ENCODE data around the gene BLOC1S4.
"Not testable (repeated sequence)": the region's sequence is repeated elsewhere in the genome, so short reads cannot be mapped to it uniquely, and the experiment has no call there.

BLOC1S4 gene, protein sequence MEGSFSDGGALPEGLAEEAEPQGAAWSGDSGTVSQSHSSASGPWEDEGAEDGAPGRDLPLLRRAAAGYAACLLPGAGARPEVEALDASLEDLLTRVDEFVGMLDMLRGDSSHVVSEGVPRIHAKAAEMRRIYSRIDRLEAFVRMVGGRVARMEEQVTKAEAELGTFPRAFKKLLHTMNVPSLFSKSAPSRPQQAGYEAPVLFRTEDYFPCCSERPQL

DNA sequence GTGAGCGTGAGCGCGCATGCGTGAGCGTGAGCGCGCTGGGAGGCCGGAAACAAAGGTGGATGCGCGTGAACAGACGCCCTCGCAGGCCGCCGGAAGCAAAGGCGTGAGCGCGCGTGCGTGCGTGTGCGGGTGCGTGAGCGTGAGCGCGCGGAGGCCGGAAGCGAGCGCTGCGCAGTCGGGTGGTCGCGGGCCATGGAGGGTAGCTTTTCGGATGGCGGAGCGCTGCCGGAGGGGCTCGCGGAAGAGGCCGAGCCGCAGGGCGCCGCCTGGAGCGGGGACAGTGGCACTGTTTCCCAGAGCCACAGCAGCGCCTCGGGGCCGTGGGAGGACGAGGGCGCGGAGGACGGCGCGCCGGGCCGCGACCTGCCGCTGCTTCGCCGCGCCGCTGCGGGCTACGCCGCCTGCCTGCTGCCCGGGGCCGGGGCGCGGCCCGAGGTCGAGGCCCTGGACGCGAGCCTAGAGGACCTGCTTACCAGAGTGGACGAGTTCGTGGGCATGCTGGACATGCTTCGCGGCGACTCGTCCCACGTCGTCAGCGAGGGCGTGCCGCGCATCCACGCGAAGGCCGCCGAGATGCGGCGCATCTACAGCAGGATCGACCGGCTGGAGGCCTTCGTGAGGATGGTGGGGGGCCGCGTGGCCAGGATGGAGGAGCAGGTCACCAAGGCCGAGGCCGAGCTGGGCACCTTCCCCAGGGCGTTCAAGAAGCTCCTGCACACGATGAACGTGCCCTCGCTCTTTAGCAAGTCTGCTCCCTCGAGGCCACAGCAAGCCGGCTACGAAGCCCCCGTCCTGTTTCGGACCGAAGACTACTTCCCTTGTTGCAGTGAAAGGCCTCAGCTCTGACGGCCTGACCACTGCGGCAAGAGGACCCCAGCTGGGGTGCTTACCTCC, at the start of gene BLOC1S4:
Gene BLOC1S4 (plus strand): TSS at position 157 of the 894 bp plus-strand sequence. CDS start 36 bp downstream, at position 193.
- peak; percentile 63 for DNase-seq

DNA sequence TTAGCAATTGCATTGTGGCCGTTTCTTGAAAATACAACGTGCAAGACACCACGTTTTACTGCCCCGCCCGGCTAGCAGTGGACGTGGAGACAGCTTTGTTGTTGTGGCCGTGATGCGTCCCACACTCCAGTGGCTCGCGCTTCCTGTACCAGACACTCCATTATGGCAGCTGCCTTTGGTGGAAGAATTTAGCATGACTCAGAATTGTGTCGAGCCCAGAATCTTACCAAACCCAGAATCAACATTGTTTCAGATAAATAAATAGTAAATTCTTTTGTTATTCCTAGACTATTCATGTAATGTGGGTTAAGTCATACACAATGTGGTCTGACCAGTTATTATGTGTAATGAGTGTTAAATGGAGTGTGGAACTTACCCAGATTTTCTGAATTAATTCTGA, 47.6 kb upstream of the BLOC1S4 start:
- no peak for DNase-seq

DNA sequence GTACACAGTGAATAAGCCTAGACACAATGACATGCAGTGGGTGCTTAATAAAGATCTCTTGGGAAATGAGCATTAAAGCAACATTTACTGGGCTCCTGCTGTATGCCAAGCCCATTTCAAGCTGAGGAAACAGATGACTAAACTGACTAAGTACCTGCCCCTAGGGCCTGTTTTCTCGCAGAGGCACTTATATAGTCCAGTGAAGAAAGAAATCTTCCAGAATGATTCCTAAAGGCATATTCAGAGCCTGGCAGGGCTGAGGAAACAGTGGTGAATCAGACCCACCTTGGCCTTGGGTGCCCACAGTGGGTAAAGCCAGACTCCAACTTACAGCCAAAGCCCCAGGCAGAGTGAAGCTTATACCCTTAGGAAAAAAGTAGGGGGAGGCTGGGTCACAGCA, 44.3 kb upstream of the BLOC1S4 start:
- DNase-seq = no peak

DNA sequence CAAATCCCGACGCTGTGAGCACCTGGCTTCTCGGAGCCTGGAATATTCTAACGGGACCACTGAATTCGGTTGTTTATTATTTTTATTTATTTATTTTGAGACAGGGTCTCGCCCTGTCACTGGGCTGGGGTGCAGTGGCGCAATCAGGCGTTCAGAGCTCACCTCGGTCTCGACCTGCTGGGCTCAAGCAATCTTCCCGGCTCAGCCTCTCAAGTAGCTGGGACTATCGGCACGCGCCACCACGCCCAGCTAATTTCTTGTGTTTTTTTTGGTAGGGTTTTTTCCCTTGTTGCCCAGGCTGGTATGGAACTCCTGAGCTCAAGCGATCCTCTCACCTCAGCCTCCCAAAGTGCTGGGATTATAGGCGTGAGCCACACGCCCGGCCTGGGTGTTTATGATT, 43.8 kb upstream of the BLOC1S4 start:
- DNase-seq = no peak

DNA sequence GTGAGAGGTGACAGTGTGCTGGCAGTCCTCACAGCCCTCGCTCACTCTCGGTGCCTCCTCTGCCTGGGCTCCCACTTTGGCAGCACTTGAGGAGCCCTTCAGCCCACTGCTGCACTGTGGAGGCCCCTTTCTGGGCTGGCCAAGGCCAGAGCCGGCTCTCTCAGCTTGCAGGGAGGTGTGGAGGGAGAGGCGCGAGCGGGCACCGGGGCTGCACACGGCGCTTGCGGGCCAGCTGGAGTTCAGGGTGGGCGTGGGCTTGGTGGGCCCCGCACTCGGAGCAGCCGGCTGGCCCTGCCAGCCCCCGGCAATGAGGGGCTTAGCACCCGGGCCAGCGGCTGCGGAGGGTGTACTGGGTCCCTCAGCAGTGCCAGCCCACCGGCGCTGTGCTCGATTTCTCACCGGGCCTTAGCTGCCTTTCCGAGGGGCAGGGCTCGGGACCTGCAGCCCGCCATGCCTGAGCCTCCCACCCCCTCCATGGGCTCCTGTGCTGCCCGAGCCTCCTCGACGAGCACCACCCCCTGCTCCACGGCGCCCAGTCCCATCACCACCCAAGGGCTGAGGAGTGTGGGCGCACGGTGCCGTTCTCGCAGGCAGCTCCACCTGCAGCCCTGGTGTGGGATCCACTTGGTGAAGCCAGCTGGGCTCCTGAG, 43.3 kb upstream of the BLOC1S4 start:
- DNase-seq = not testable (repeated sequence)

DNA sequence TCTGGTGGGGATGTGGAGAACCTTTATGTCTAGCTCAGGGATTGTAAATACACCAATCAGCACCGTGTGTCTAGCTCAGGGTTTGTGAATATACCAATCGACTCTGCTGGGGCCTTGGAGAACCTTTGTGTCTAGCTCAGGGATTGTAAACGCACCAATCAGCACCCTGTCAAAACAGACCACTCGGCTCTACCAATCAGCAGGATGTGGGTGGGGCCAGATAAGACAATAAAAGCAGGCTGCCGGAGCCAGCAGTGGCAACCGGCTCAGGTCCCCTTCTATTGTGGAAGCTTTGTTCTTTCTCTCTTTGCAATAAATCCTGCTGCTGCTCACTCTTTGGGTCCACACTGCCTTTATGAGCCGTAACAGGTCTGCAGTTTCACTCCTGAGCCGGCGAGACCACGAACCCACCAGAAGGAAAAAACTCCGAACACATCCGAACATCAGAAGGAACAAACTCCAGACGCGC, 42.7 kb upstream of the BLOC1S4 start:
- DNase-seq = not testable (repeated sequence)

DNA sequence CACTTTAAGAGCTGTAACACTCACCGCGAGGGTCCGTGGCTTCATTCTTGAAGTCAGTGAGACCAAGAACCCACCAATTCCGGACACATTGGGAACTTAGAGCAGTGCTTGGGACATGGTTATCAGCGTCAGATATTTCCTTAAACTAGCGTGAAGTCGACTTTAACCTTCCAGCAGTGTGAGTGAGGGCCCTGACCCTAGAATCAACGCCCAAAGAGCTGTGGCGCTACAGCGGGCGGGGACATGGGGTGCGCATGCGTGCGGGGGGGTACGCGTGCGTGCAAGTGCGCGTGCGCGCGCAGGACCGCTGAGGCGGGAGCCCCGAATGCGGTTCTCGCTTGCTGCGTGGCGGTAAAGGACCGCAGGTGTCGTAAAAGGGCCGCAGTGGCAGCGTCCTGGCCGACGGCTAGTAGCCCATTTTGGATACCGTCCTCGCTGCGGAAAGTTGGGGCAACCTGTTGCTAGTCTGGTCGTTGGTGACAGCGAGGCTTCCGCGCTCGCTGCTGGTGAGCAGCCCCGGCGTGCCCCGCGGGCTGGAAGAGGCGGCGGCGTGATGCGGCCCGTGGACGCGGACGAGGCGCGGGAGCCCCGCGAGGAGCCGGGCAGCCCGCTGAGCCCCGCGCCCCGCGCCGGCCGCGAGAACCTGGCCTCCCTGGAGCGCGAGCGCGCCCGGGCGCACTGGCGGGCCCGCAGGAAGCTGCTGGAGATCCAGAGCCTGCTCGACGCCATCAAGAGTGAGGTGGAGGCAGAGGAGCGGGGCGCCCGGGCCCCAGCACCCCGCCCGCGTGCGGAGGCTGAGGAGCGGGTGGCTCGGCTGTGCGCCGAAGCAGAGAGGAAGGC, 42.1 kb upstream of the BLOC1S4 start:
- DNase-seq = peak; percentile 66

DNA sequence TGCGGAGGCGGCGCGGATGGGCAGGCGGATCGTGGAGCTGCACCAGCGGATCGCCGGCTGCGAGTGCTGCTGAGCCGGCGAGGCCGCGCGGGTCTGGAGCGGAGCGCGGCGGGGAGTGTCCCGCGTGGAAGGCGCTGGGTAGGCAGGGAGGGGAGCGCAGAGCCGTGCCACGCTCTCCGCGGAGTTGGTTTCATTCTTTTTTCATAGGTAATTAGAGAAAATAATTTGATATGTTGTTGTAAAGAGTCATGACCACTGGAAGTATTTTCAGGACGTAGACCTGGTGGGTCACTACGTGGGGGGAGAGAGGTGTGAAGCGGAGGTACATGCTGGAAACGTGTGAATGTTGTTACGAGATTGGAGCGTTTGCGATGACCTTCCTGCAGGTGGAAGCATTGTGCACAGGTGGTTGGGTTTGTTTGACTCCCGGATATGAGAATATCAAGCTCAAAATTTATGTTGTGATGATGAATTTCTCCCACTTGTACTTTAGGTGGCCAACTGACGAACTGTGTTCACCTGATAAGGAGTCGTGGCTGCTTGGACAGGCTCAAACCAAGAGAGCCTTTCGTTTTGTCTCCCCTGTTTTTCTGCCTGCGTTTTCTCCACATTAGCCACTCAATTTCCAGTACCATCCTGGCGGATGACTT, 41.3 kb upstream of the BLOC1S4 start:
- DNase-seq = peak; percentile 28

DNA sequence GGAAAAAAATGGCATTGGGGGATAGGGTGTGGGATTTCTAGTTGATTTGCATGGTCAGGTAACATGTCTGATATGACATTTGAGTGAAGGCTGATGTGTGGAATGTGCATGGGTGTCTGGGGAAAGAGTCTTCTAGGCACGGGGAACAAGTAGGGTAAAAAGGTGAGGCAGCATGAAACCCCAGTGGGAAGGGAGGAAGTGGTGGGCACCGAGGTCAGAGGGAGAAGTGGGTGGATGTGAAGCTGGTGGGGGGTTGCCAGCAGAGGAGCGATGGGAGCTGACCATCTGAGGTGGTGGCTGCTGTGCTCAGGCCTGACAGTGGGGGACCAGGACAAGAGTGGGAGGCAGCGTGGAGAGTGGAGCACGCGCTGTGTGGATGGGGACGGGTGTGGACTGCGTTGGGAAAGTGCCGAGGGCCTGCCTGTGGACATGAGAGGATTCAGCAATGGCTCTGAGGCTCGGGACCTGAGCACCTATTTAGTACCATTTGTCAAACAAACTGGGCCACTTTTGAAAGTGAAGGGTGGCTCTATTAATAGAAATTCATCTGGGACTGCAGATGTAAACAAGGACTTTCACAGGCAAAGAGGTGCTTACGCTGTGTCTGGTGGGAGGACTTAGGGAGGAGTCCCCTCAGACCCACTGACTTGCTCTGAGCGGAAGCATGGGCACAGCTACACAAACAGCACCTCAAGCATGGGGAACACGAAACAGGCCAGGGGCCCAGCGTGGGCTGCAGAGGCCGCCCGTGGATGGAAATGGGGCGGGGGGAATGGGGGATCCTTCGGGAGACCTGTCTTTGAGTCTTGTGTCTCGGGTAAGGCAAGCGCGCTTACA, 39.0 kb upstream of the BLOC1S4 start:
- no peak for DNase-seq

DNA sequence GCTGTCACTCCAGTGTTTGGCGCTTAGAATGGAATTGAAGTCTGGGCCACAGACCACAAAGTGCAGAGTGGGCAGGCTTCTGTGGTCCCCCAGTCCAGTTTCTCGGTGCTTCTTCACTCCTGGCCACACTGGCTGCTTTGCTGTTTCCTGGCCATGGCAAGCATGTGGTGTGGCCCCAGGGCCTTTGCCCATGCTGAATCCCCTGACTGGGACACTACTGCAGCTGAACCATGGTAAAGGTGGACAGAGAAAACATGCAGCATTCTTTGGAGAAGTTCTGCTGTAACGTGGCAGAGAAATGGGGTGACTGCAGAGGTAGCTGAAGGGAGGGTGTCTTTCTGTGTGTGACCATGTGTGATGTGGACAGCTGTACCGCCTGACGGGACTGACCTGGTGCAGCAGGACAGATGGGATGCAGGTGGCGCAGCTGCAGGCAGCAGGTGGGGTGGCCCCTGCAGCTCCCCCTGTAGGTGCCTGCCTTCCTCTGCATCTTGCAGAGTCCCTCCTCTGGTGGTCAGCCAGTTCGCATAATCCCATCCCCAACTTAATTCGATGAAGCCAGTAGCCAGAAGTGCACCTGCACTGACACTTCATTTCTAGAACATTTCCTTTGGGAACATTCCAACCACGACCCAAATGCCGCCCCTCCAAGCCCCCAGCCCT, 35.5 kb upstream of the BLOC1S4 start:
- no peak for DNase-seq

DNA sequence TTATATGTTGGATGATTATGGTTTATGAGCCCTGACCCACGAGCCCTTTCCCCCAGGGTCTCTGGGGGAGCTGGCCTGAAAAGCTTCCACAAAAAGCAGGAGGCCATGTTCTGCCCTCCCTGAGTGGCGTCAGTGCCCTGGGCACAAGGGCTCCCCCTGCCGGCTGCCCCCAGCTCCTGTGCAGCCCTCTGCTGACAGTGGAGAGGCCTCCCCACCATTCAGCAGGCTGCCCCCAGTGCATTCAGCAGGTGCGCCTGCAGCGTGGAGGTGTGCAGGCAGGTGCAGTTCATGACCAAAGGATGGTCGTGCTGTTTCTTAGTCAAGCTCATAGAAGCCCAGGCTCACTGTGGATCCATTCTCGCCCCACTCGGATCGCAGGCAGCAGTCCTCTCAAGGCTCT, 34.8 kb upstream of the BLOC1S4 start:
- no peak for DNase-seq

DNA sequence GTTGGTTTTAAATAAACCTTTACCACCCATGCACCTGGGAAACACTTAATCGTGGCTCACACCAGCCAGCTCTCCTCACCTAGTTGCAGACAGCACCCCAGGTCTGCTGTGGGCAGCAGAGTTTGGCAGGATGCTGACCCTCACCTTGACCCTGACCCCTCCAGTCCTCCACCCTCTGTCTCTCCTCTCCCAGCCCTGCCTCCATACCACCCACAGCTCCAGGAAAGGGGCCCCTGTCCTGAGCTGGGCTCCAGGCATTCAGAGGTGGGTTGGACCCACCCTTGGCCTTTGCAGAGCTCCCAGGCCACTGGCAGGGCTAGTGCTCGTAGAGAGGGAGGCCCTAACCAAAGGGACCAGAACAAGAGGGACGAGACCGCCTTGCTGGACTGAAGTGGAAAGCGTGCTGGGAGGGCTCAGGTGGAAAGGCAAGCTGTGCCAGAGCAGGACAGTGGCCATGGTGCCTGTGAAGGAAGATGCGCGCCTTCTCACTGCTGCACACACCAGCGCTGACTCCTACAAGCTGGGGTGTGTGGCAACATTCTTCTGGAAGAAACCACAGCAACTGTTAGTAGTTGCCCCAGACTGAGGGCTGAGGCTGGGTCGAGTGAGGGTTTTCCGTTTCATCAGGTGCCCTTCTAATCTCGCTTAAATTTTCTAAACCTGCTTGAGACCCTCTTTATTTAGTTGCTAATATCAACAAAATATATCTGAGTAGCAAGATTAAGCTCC, 32.9 kb upstream of the BLOC1S4 start:
- no peak for DNase-seq

DNA sequence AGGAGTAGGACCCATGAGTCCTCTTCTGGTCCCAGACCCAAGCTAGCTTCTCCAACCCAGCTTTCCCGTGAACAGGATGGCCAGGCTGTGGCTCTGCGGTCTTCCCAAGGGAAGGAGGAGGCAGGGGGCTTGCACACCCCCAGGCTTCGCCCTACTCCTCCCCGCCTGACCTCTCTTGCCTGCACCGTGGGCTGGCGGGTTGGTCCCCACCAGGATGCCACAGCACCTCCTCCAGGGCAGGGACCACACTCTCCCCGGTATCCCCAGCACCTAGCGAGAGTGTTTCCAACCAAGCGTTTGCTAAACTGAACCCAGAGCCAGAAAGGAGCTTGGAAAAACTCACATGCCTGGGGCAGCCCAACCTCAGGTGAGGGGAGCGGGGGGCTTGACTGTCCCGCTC, 31.3 kb upstream of the BLOC1S4 start:
- DNase-seq = no peak

DNA sequence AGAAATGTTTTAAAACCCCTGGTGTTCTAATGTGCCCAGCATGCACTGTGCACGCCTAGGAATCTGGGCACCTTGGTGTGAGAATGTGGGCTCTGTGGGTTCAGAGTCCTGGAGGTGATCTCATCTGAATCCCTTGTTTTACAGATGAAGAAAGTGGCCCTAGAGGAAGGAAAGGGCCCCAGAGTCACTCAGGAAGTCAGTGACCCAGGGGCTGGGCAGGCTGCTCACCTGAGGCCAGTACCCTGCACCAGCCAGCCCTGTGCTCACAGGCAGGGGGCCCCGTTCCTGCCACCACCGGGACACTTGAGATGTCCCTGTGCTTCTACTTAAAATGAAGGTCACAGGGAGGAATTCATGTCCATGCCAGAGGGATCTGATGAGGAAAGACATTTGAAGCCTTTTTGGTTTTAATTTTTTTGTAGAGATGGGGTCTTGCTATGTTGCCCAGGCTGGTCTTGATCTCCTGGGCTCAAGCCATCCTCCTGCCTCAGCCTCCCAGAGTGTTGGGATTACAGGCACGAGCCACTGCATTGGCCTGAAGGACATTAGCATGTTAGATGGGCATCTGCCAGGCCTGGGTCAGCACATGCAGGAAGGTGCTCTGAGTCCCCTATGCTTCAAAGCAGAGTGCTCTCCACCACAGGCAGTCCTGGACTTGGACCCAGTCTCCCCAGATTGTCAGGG, 29.7 kb upstream of the BLOC1S4 start:
- DNase-seq = no peak

DNA sequence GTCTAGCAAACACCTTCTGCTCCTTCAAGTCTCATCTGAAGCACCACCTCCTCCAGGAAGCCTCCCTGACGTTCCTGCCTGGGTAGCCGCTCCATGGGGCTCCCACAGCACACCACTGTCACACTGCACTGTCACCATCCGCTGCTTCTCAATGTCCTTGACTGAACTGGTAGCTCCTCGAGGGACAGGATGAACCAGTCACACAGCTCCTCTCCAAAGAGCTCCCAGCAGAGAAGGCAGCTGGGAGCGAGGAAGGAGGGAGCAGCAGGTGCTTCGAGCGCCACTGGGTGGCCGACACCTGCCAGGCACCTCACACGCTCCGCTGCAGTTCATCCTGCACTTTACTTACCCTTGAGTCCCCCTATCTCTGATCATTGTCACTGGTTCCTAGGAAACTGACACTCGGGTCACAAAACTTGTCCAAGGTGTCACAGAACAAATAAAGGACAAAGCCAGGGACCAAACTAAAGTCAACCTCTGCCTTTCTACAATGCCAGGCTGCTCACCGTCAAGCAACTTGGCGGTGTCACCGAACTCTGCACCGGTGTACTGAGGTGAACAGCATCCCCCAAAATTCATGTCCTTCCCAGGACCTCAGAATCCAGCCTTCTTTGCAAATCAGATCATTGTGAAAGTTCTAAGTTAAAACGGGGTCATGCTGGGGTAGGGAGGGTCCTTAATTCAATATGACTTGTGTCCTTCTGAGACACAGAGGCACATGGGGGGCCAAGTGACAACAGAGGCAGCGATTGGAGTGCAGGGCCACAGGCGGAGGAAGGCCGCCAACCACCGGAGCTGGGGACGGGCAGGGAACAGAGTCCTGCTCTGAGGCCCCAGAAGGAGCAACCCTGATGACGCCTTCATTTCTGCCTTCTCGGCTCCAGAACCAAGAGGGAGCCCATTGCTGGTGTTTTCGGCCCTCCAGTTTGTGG, 27.8 kb upstream of the BLOC1S4 start:
- DNase-seq = no peak

DNA sequence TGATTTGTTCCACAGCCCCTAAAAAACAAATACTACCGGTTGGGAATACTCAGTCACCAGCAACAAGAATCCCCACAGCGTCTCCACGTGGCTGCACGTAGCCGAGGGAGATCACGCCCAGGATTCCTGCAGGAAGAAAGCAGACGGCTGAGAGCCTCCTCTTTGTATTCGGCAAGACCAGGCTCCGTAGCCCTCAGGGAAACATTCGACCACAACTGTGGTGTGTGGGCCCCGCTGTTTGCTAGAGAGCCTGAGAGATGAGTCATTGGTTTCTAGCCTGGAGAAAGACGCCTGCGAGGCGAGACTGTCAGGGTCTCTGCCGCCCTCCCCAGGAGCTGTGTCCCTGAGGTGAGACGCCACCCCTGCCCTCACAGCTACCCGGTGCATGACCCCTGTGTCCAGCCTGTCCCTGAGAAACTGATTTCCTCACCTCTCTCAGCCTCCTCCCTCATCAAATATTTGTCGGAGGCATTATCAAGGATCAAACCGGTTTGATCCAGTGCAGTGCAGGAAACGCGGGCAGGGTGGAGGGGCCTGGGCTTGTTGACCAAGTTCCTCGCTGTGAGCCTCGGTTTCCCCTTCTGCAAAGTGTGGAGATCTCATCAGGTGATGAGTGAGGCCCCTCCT, 27.0 kb upstream of the BLOC1S4 start:
- no peak for DNase-seq

DNA sequence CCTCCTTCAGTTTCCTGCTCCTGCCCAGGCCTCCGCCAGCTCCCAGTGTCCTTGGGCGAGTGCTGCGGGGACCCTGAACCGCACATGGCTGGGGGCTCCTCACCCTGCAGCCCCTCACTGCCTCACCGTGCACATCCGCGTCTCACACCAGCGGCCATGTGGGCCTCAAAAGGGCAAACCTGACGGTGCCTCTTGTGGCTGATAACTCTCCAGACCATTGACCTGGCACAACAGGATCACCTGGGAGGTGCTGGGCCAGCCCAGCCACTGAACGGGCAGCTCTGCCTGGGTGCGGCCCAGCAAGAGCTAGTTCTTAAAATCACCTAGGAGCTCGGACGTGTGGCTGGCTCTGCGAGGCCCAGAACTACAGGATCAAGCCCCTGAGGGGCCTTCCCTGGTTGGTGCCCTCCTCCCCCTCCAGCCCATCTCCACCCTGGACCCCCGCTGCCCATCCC, 26.4 kb upstream of the BLOC1S4 start:
- no peak for DNase-seq

DNA sequence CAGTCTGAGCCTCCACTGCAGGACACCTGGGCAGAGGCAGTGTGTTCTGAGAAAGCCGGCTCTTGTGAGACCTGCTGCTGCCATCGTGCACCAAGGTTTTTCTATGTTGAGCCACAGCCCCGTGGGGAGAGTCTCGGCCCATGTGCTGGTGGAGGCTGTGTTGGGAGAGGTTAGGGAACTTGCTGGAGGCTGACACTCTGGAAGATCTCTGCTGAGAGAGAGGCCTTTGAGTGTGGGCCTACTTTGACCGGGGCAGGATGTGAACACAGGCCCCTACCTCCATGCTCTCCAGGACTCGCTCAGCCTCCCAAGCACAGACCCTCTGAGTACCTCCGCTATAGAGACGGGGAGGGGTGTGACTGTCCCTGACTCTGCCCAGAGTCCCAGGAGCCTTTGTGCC, 23.6 kb upstream of the BLOC1S4 start:
- DNase-seq = no peak
